SH-SY5Y (cell line): ENCODE results near the gene LRRC51.

ENCODE experiments used
- GATA2 ChIP-seq: IDR thresholded peaks from 2 replicates; pipeline ENCODE4 v1.6.1; 2011; ENCODE audit warnings: mild to moderate bottlenecking, low read depth, low read length
- GATA3 ChIP-seq: IDR thresholded peaks from 2 replicates; pipeline ENCODE4 v1.6.1; 2011; ENCODE audit warnings: low read depth, mild to moderate bottlenecking, low read length, moderate library complexity

DNA sequence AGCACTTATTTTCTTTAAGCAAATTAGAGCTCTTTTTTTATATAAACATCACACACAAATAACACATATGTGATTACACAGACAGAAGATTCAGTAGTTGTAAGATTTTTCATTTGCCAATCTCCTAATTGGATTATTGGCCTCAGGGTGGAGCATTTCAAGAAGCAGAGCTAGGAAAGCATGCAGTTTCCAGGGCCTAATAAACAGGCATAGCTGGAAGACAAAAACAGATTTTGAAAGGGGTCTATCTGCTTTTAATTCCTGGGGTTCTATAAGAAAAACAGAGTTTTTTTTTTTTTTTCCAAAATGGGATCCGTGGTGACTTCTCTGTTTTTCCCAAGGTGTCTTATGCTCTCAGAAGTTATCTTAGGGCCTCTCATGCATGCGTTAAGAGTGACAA, 47.3 kb downstream of the LRRC51 start:
- TF ChIP-seq GATA2 (no peak), GATA3 (no peak)
